GM19025 (cell line): ENCODE data around the gene DLG2.

ENCODE experiments used
- ATAC-seq: cut with Tn5 transposase; IDR thresholded peaks from one replicate; pipeline ENCODE4 v1.9.1; 2021; ENCODE audit warnings: mild to moderate bottlenecking, low read depth, moderate library complexity; ENCODE audit not compliant: unreplicated experiment

Gene DLG2

GRCh38 chr11:83865636-83866461 is 1761.3 kb downstream of the DLG2 start:
- ATAC-seq: no peak

- no peak for ATAC-seq
These were observed 1762.6 kb downstream of the DLG2 start for GRCh38 chr11:83864412-83865057.

GRCh38 chr11:83863272-83863671 is 1763.9 kb downstream of the DLG2 start:
- no peak for ATAC-seq

GRCh38 chr11:83862691-83863090 is 1764.5 kb downstream of the DLG2 start:
- ATAC-seq: no peak

- no peak for ATAC-seq
These were observed 1765.1 kb downstream of the DLG2 start for GRCh38 chr11:83862033-83862432.

DNA sequence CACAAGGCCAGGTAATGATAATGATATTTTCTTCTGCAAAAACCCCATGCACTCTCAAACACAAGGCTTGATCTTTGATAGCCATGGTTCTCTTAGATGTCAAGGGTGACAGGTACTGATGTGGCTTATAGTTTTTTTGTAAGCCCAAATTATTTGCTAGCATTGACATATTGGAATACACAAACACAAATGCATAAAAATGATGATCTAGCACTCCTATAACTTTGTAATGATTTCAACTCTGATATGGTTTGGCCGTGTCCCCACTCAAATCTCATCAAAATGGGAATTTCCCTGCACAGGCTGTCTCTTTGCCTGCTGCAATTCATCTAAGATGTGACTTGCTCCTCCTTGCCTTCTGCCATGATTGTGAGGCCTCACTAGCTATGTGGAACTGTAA is 1768.5 kb downstream of the DLG2 start:
- no peak for ATAC-seq

DNA sequence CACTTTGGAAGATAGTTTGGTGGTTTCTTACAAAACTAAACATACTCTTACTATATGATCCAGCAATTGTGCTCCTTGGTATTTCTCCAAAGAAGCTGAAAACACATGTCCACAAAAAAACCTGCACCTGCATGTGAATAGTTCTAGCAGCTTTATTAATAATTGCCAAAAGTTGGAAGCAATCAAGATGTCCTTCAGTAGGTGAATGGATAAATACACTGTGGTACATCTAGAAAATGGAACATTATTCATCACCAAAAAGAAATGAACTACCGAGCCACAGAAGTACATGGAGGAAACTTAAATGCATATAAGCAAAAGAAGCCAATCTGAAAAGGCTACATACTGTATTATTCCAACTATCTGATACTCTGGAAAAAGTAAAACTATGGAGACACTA is 1771.9 kb downstream of the DLG2 start:
- ATAC-seq: no peak

- no peak for ATAC-seq
These were observed 1774.2 kb downstream of the DLG2 start for GRCh38 chr11:83852775-83853442.

DNA sequence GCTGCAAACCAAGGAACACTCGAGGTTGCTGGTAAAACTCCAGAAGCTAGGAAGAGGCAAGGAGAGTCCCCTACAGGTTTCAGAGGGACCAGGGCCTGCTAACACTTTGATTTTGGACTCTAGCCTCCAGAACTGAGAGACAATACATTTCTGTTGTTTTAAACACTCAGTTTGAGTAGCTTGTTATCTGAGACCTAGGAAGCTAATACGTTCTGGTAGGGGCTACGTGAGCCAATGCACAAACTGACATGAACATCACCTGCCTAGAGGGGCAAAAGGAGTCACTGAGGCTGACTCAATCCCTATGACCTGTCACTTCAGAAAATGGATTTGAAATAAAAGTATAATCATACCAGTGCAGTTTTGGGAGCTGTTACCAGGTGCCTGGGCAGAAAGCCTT is 1775.1 kb downstream of the DLG2 start:
- ATAC-seq: no peak

DNA sequence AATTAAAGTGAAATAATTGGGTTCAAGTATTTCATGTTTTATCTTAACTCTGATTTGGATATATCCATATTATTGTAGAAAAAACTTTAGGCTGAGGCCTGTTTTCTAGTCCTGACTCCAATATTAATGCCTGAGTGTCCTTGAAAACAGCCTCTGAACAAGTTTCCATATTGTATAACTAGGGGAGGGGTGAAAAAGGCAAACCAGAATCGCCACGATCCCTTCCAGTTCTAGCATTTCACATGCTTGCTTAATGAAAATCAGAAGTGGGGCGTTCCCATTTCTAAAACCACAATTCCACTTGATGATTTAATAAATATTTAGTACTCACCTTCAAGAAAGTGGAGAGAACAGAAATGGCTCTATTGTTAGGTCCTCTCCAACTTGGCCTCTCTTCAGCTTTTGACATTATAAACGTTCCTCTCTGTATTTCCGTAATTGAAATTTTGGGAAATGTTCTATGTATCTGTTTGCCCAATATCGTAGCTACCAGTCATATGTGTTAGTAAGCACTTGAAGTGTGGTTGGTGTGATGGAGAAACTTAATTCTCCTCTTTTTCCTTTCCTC is 1779.6 kb downstream of the DLG2 start:
- no peak for ATAC-seq

DNA sequence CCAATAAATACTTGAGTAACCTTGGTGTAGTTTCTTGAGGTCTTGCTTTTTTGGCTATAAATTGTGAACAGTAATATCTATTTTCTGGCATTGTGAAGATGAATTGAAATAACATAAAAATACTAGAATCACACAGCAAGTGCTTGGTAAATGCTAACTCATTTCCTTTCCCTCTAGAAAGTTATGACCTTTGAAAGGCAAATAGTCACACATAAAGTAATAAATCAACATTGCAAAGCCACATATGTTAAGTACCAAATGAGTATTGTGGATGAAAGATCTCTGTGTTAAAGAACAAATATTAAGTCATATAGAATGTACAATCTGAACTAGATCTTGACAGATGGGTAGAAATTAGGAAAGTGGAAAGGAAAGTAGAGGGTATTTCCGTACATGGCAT is 1781.3 kb downstream of the DLG2 start:
- no peak for ATAC-seq

DNA sequence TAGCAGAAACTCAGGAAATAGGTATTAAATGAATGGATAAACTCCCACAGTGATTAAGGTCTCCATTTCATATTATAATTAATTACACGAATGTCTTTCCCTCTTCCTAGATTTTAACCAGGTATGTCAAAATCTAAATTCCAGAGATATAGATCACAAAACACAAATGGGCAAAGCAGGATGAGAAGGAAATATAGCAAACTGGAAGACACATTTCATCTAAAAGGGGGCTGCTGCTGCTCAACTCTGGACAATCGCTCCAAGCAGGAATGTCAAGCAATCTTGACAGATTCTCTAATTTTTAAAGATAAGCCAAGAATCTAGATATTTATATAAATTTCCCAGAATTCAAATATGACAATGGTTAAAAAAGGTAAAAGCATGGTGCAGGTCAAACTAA is 1786.8 kb downstream of the DLG2 start:
- ATAC-seq: no peak

- ATAC-seq: peak; percentile 65
These were observed 1790.1 kb downstream of the DLG2 start for GRCh38 chr11:83836883-83837654.

- no peak for ATAC-seq
These were observed 1791.1 kb downstream of the DLG2 start for GRCh38 chr11:83836065-83836464.

- ATAC-seq: peak; percentile 84
These were observed 1791.7 kb downstream of the DLG2 start for GRCh38 chr11:83835423-83835822.

DNA sequence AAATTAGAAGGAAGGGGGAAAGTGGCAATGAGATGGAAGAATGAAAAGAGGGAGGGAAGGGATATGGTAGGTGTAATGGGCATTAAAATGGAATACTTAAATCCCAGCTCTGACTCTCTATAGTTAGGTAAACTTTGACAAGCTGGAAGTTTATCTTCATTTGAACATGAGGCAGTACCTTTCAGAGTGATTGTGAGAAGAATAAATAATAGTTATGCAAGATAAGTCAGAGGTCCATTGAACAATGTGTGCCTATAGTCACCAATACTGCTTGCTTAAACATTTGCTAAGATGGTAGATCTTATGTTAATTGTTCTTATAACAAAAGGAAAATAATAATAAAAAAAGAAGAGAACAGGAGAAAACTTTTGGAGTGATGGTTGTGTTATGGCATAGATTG is 1795.2 kb downstream of the DLG2 start:
- no peak for ATAC-seq

DNA sequence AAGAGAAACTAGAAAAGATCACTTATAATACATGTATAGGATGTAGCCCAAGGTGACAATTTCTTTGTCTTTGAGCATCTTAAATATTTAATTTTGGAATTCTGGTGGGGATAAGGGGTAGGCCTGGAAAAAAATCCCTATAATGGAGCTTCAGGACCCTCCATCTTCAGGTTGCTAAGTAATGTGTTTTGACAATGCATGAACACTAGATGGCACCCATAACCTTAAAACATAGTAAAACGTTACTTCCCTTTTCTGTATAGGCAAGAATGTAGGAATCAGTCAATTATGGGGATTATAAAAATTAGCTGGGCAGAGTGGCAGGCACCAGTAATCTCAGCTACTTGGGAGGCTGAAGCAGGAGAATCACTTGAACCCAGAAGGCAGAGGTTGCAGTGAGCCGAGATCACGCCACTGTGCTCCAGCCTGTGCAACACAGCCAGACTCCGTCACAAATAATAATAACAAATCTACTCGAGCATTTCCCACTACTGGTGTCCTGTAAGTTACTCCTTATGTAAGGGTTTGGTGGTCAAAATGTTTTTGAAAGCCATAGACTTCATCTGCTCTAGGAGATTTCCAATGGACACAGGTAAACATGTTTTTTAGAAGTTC is 1799.1 kb downstream of the DLG2 start:
- peak; percentile 71 for ATAC-seq

GRCh38 chr11:83827520-83827919 is 1799.6 kb downstream of the DLG2 start:
- no peak for ATAC-seq

DNA sequence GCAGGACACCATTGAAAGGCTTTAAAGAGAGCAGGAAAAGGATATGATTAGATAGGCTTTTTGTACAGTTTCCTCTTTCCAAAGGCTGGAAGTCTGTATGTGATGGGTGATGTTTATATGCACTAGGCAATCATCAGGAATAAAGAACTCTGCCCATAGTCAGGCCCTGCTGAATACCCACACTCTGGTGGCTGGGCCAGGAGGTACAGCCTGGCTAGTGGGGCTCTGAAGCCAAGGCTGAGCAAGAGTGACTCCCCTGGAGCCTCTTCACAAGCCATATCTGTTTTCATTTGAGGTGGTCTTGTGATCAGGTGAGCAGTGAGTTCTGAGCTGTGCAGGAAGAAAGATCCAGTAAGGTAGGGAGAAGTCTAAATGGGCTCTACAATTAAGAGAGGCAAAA is 1801.1 kb downstream of the DLG2 start:
- ATAC-seq: no peak

DNA sequence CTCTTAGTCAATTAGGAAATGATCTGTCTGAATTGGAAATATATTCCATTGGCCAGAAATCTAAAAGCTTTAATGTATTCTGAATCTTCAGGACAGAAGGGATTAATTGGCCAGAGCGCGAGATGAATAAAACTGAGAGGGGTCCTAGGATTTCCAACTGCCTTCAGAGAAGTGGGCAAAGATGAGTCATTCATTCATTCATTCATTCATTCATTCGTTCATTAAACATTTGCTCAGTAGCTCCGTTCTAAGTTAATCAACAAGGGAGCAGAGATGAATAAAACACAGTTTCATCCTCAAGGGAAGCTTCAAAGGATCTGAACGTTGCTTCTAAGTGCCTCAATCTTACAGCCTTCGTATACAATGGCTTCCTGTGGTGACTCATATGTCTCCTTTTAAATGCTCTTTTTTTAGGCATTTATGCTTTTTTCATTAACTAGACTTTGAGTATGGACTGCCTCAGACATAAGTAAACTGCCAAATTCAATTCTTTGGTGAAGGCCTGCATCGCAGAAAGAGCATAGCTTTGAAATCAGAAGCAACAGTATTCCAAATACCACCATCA is 1803.6 kb downstream of the DLG2 start:
- no peak for ATAC-seq
